RWPE2 (cell line): ENCODE measurements around the gene EXOC3L2.
A peak's percentile ranks its signal among the peaks of the same experiment; 100 is the strongest.

Experiments
- ATAC-seq: fragments of 200-7000 bp; cut with Tn5 transposase; 3 replicates; pipeline ENCODE4 v1.9.1; 2021; ENCODE audit warnings: low read depth
- DNase-seq: peaks from one replicate; pipeline ENCODE4 v3.0.0-alpha.2; 2020; ENCODE audit warnings: low spot score
- H3K27ac ChIP-seq: fragments of 450-650 bp; 2 replicates; pipeline ENCODE4 v1.5.1; 2017; ENCODE audit warnings: mild to moderate bottlenecking; ENCODE audit not compliant: poor library complexity, severe bottlenecking
- H3K27me3 ChIP-seq: fragments of 250-450 bp; sonication (Bioruptor Pico); 2 replicates; pipeline ENCODE4 v1.5.1; 2021; ENCODE audit warnings: mild to moderate bottlenecking, moderate library complexity; ENCODE audit not compliant: insufficient read depth, poor library complexity, severe bottlenecking
- H3K36me3 ChIP-seq: fragments of 250-450 bp; sonication (Bioruptor Pico); 2 replicates; pipeline ENCODE4 v1.5.1; 2020; ENCODE audit warnings: low read depth, mild to moderate bottlenecking, moderate library complexity
- H3K4me1 ChIP-seq: fragments of 250-450 bp; sonication (Bioruptor Pico); 2 replicates; pipeline ENCODE4 v1.5.1; 2021; ENCODE audit warnings: mild to moderate bottlenecking, moderate library complexity; ENCODE audit not compliant: insufficient read depth, poor library complexity, severe bottlenecking
- H3K4me3 ChIP-seq: fragments of 250-450 bp; sonication (Bioruptor Pico); 2 replicates; pipeline ENCODE4 v1.5.1; 2021; ENCODE audit warnings: mild to moderate bottlenecking, moderate library complexity; ENCODE audit not compliant: severe bottlenecking
- H3K9me3 ChIP-seq: fragments of 250-450 bp; sonication (Bioruptor Pico); 2 replicates; pipeline ENCODE4 v1.5.1; 2021; ENCODE audit warnings: mild to moderate bottlenecking, moderate library complexity; ENCODE audit not compliant: severe bottlenecking
- CTCF ChIP-seq: fragments of 450-650 bp; IDR thresholded peaks from one replicate; pipeline ENCODE4 v1.5.1; 2017; ENCODE audit warnings: mild to moderate bottlenecking, moderate library complexity; ENCODE audit not compliant: poor library complexity, severe bottlenecking

Gene EXOC3L2

GRCh38 chr19:45251452-45252354, 6.5 kb upstream of the EXOC3L2 start:
- peak; percentile 45 for ATAC-seq
- H3K36me3 ChIP-seq = 0 out of 2 replicates have a peak, but pooled peaks cover 7% of the 10 kb centered on the region
- no peaks in the 10 kb centered on the region for H3K4me1 ChIP-seq
- no peak for TF ChIP-seq CTCF
- no peak for DNase-seq
- no peaks in the 10 kb centered on the region for H3K9me3 ChIP-seq
- peak overlapping the region; percentile 66 for H3K4me3 ChIP-seq
- no peaks in the 10 kb centered on the region for H3K27me3 ChIP-seq
- H3K27ac ChIP-seq = peak overlapping the region; percentile 53

DNA sequence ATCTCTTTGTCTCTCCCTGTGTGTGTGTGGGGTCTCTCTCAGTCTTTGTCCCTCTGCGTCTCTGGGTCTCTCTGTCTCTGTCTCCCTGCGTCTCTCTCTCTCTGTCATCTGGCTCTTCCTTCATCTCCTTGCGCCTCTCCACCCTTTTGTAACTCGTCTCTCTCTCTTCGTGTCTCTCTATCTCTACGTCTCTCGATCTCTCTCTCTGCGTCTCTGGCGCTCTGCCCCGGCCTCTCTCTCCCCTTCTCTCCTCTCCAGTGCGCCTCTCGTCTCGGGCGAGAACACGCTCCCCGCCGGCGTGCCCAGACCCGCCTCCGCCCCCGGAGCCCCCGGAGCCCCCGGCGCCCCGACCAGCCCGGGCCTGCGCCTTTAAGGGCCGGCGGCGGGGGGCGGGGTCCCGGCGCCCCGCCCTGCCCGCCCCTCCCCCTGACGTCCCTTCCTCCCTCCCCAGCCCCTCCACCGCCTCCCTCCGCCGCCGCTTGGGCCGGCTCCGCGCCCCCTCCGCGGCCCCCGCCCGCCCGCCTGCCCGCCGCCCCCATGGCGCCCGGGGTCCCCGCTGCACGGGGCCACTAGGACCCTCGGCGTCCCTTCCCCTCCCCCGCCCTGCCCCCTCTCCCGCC, 5.7 kb upstream of the EXOC3L2 start, which contains the start of gene MARK4:
TSS of gene MARK4 (plus strand) at position 440 of the 620 bp plus-strand sequence. CDS start 318 bp downstream, outside the sequence.
- no peak for TF ChIP-seq CTCF
- Histone ChIP-seq H3K4me3 (peak within 1 kb of the TSS; percentile 66), H3K27ac (peak within 1 kb of the TSS; percentile 53), H3K27me3 (no peaks in the 10 kb centered on the region), H3K4me1 (no peaks in the 10 kb centered on the region), H3K9me3 (no peaks in the 10 kb centered on the region), H3K36me3 (0 out of 2 replicates have a peak, but pooled peaks cover 7% of the 10 kb centered on the region)
- ATAC-seq (peak; percentile 54), DNase-seq (no peak)

DNA sequence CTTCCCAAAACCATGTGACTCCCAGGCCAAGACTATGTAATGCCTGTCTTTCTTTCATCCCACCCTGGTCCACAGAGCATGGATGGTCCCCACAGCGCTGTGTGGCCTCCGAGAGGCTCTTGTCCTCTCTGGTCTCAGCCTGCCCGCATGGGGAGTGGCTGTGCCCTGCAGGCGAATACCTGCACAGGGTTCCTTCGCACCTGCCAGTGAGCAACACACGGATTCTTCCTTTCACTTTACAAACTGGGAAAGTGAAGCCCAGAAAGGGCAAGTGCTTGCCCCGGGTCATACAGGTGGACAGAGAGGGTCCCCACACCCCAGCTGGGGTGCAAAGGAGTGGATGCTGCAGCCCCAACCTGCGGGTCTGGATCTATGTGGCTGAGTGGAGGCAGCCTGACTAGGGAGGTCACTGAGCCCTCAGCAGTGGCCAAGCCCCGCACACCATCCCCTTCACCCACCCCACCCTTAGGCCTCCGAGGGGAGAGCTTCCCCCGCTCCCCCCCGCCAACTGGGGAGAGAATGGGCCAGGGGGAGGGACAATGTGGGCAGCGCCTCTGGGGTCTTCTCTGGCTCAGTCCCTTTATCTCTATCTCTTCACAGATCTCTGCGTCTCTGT, 5.1 kb upstream of the EXOC3L2 start:
- ATAC-seq (peak; percentile 15; the same call in 2 of the 3 replicates), DNase-seq (no peak)
- 0 out of 2 replicates have a peak, but pooled peaks cover 7% of the 10 kb centered on the region for H3K36me3 ChIP-seq
- no peaks in the 10 kb centered on the region for H3K27me3 ChIP-seq
- peak overlapping the region; percentile 53 for H3K27ac ChIP-seq
- peak overlapping the region; percentile 66 for H3K4me3 ChIP-seq
- no peak for TF ChIP-seq CTCF
- H3K4me1 ChIP-seq = no peaks in the 10 kb centered on the region
- no peaks in the 10 kb centered on the region for H3K9me3 ChIP-seq

DNA sequence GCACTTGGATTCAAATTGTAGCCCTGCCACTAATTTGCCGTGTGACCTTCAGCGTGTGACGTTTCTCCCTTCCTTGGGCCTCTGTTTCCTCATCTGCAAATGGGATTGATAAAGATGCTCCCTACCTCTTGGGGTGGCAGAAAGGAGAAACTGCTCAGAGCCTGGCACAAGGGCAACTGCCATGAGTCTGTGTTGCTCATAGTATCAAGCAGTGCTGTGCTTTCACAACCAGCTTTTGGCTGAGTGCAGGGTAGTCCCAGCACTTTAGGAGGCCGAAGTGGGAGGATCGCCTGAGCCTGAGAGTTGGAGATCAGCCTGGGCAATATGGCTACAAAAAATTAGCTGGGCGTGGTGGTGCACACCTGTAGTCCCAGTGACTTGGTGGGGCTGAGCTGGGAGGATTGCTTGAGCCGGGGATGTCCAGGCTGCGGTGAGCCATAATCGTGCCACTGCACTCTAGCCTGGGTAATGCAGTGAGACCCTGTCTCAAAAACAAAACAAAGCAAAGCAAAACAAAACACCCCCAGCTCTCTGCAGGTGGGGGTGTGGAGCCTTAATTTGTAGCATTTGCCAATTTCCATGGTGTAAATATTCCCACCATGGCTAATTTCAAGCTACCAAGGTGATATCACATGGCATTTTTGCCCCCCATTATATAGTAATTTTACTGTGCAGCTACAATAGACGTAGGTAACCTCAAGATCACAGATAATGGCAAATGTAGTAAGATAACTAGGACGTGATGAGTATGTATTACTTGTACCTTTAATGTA, 4.2 kb upstream of the EXOC3L2 start:
- Histone ChIP-seq H3K9me3 (no peaks in the 10 kb centered on the region), H3K27ac (no peak overlapping the region), H3K36me3 (0 out of 2 replicates have a peak, but pooled peaks cover 7% of the 10 kb centered on the region), H3K4me3 (no peak overlapping the region), H3K27me3 (no peaks in the 10 kb centered on the region), H3K4me1 (no peaks in the 10 kb centered on the region)
- no peak for TF ChIP-seq CTCF
- ATAC-seq = no peak
- no peak for DNase-seq
